ENCODE measurements around the gene MRTFA. TPM values are rescaled to one million over a fixed set of nuclear protein-coding genes. Genes with fewer than 3 reads are reported as not detected.
A peak's percentile ranks its signal among the peaks of the same experiment; 100 is the strongest.

Gene MRTFA
- polyA plus RNA-seq, 2 of the 4 experiments (the other 2 are of a cell fraction) = 6.8 to 48.3 TPM

GRCh38 chr22:40487663-40488249 is 148.8 kb downstream of the MRTFA start:
- no peak for FAIRE-seq
- peak; percentile 59 to 70; a peak in 4 of 6 replicates for ATAC-seq
- 30% methylated on average over 3 of the region's 3 CpGs for WGBS (ENCODE audit: missing lambda C conversion rate)
- H3K4me2 ChIP-seq = 0 out of 3 replicates have a peak overlapping the region, but pooled peaks have one; percentile 4
- DNase-seq (ENCODE audit: low read depth in 1 of 2, low spot score in 1 of 2) = peak; percentile 28 to 50
- peak overlapping the region; percentile 44 to 73; a peak in 4 of 6 replicates for H3K27ac ChIP-seq
- CTCF ChIA-PET = interaction anchor here (0.6 to 4.0 kb wide), 20 partner anchors 8 to 195 kb away, joined by 3 to 27 read pairs (median 4); no protein-coding TSS in a partner anchor
- TF ChIP-seq SMC3 (IDR thresholded peaks at IDR 0.05) (peak; percentile 48), CBX2 (IDR thresholded peaks at IDR 0.05; ENCODE audit: borderline replicate concordance, low read depth) (no peak), SREBF2 (IDR thresholded peaks at IDR 0.05) (no peak), CTCF (IDR thresholded peaks at IDR 0.05) (peak; percentile 66), BCL3 (IDR thresholded peaks at IDR 0.05) (no peak), RAD21 (conservative IDR thresholded peaks at IDR 0.05 in 1 of 2, IDR thresholded peaks at IDR 0.05 in 1 of 2) (peak; percentile 44 to 50; a peak in 4 of 5 replicates), HMGXB4 (CRISPR knock-in tag; IDR thresholded peaks at IDR 0.05; ENCODE audit: borderline replicate concordance) (no peak), MAFK (IDR thresholded peaks at IDR 0.05; ENCODE audit: partially characterized antibody) (no peak)
- H3K4me1 ChIP-seq = peaks cover 62% of the 10 kb centered on the region
- POLR2A ChIA-PET = no interaction called here
- H3K4me3 ChIP-seq = no peak overlapping the region
- H3K9me3 ChIP-seq = no peaks in the 10 kb centered on the region

- TF ChIP-seq JUNB (IDR thresholded peaks at IDR 0.05) (no peak), RNF2 (IDR thresholded peaks at IDR 0.05; ENCODE audit: borderline replicate concordance, low read depth) (no peak), NPAS2 (CRISPR knock-in tag; IDR thresholded peaks at IDR 0.05; ENCODE audit: borderline replicate concordance) (no peak), SREBF2 (IDR thresholded peaks at IDR 0.05) (no peak), ZNF302 (CRISPR knock-in tag; IDR thresholded peaks at IDR 0.05) (no peak), ATOH8 (CRISPR knock-in tag; IDR thresholded peaks at IDR 0.05; ENCODE audit: low read depth) (no peak), SMC3 (IDR thresholded peaks at IDR 0.05) (no peak)
- Histone ChIP-seq H3K27ac (peak overlapping the region; percentile 39 to 73; a peak in 4 of 6 replicates), H3K4me2 (0 out of 3 replicates have a peak overlapping the region, but pooled peaks have one; percentile 4), H3K4me1 (peaks cover 62% of the 10 kb centered on the region), H3K9me3 (no peaks in the 10 kb centered on the region), H3K4me3 (no peak overlapping the region)
- POLR2A ChIA-PET = no interaction called here
- DNase-seq (ENCODE audit: low read depth in 1 of 2, low spot score in 1 of 2) (no peak), ATAC-seq (no peak), FAIRE-seq (no peak)
- 80% methylated on average over 2 of the region's 2 CpGs for whole genome bisulfite sequencing (ENCODE audit: missing lambda C conversion rate)
- CTCF ChIA-PET = interaction anchor here (0.6 to 4.0 kb wide), 16 partner anchors 8 to 164 kb away, joined by 3 to 27 read pairs (median 3); no protein-coding TSS in a partner anchor
These were observed 149.4 kb downstream of the MRTFA start for GRCh38 chr22:40486962-40487602.

Measured in A549 (cell line).